OCI-LY1 (cell line): ENCODE results near the gene SEC14L1.

Experiments
- H2AFZ ChIP-seq: fragments of 200-600 bp; sonication (generic), shearing (Covaris generic); 2 replicates; pipeline ENCODE4 v1.6.0; 2014; ENCODE audit warnings: antibody characterized with exemption, mild to moderate bottlenecking, low read length
- H3F3A ChIP-seq: fragments of 200-600 bp; sonication (generic), shearing (Covaris generic); 2 replicates; pipeline ENCODE4 v1.6.0; 2014; ENCODE audit warnings: mild to moderate bottlenecking, antibody characterized with exemption, low read length, moderate library complexity; ENCODE audit not compliant: insufficient read depth
- H3K27ac ChIP-seq: fragments of 200-600 bp; sonication (generic); 2 replicates; pipeline ENCODE4 v1.5.1; 2014; ENCODE audit warnings: low read length, mixed run types, mild to moderate bottlenecking, low read depth; ENCODE audit not compliant: poor library complexity, severe bottlenecking
- H3K27me3 ChIP-seq: fragments of 200-600 bp; sonication (generic); 2 replicates; pipeline ENCODE4 v1.6.0; 2014; ENCODE audit warnings: antibody characterized with exemption, mild to moderate bottlenecking, low read length, moderate library complexity; ENCODE audit not compliant: insufficient read depth
- H3K36me3 ChIP-seq: fragments of 200-600 bp; sonication (generic); 2 replicates; pipeline ENCODE4 v1.6.1; 2014; ENCODE audit warnings: mild to moderate bottlenecking, antibody characterized with exemption, low read length, moderate library complexity, mixed read lengths; ENCODE audit not compliant: insufficient read depth
- H3K4me1 ChIP-seq: fragments of 200-600 bp; sonication (generic); 2 replicates; pipeline ENCODE4 v1.5.1; 2014; ENCODE audit warnings: mild to moderate bottlenecking, low read length, moderate library complexity; ENCODE audit not compliant: insufficient read depth, severe bottlenecking
- H3K4me2 ChIP-seq: fragments of 200-600 bp; sonication (generic), shearing (Covaris generic); 2 replicates; pipeline ENCODE4 v1.6.1; 2014; ENCODE audit warnings: low read length
- H3K4me3 ChIP-seq: fragments of 200-600 bp; sonication (generic); 2 replicates; pipeline ENCODE4 v1.5.1; 2014; ENCODE audit warnings: low read length, low read depth, mild to moderate bottlenecking, mixed read lengths; ENCODE audit not compliant: poor library complexity, severe bottlenecking
- H3K79me2 ChIP-seq: fragments of 200-600 bp; shearing (Covaris generic); 2 replicates; pipeline ENCODE4 v1.6.1; 2016; ENCODE audit warnings: mixed run types, low read length, mixed read lengths; ENCODE audit not compliant: insufficient read depth
- H3K9ac ChIP-seq: fragments of 200-600 bp; sonication (generic), shearing (Covaris generic); 2 replicates; pipeline ENCODE4 v1.6.1; 2014; ENCODE audit warnings: mild to moderate bottlenecking, low read length, mixed read lengths
- H3K9me2 ChIP-seq: fragments of 200-600 bp; sonication (generic), shearing (Covaris generic); 2 replicates; pipeline ENCODE4 v1.6.1; 2014; ENCODE audit warnings: low read depth, mild to moderate bottlenecking, low read length, mixed read lengths
- H3K9me3 ChIP-seq: fragments of 200-600 bp; shearing (Covaris generic); 2 replicates; pipeline ENCODE4 v1.6.1; 2014; ENCODE audit warnings: low read length, mixed read lengths
- H4K20me1 ChIP-seq: fragments of 200-600 bp; sonication (generic), shearing (Covaris generic); 2 replicates; pipeline ENCODE4 v1.6.0; 2016; ENCODE audit warnings: mild to moderate bottlenecking, low read length; ENCODE audit not compliant: insufficient read depth
- CTCF ChIP-seq: fragments of 200-600 bp; sonication (generic), shearing (Covaris generic); IDR thresholded peaks from 2 replicates; pipeline ENCODE4 v1.5.1; 2017; ENCODE audit warnings: mild to moderate bottlenecking, antibody characterized with exemption, low read length, moderate library complexity, mixed read lengths
- EZH2 ChIP-seq: fragments of 200-600 bp; sonication (generic), shearing (Covaris generic); IDR thresholded peaks from 2 replicates; pipeline ENCODE4 v1.8.0; 2017; ENCODE audit warnings: borderline replicate concordance, mixed run types, mild to moderate bottlenecking, antibody characterized with exemption, low read length, moderate library complexity, mixed read lengths

The SEC14L1 gene

GRCh38 chr17:77222356-77222755, 81.6 kb downstream of the SEC14L1 start:
- Histone ChIP-seq H3K27me3 (no peaks in the 10 kb centered on the region), H3K36me3 (peaks cover 21% of the 10 kb centered on the region), H3K79me2 (no peaks in the 10 kb centered on the region), H3K4me3 (no peak overlapping the region), H3K27ac (no peak overlapping the region), H3K4me2 (no peak overlapping the region), H4K20me1 (no peaks in the 10 kb centered on the region), H3K4me1 (no peaks in the 10 kb centered on the region), H3K9ac (no peak overlapping the region), H3K9me3 (no peaks in the 10 kb centered on the region), H3F3A (no peaks in the 10 kb centered on the region), H2AFZ (no peak overlapping the region), H3K9me2 (no peaks in the 10 kb centered on the region)
- no peak for TF ChIP-seq EZH2

- no peaks in the 10 kb centered on the region for H3K79me2 ChIP-seq
- H2AFZ ChIP-seq, result no peak overlapping the region
- H3K9me3 ChIP-seq, result no peaks in the 10 kb centered on the region
- peaks cover 8% of the 10 kb centered on the region for H3K36me3 ChIP-seq
- H3K27ac ChIP-seq, result no peak overlapping the region
- H3K9me2 ChIP-seq, result no peaks in the 10 kb centered on the region
- H3K4me1 ChIP-seq, result no peaks in the 10 kb centered on the region
- no peak overlapping the region for H3K4me2 ChIP-seq
- no peak overlapping the region for H3K9ac ChIP-seq
- H4K20me1 ChIP-seq, result no peaks in the 10 kb centered on the region
- no peak for TF ChIP-seq CTCF
- no peaks in the 10 kb centered on the region for H3F3A ChIP-seq
- H3K4me3 ChIP-seq, result no peak overlapping the region
- no peaks in the 10 kb centered on the region for H3K27me3 ChIP-seq
Measured at GRCh38 chr17:77223642-77224420, 83.1 kb downstream of the SEC14L1 start.

GRCh38 chr17:77225265-77225664, 84.5 kb downstream of the SEC14L1 start:
- H3K36me3 ChIP-seq, result peaks cover 4% of the 10 kb centered on the region; the same call in 1 of the 2 replicates
- H3K27ac ChIP-seq, result no peak overlapping the region
- H3K4me2 ChIP-seq, result no peak overlapping the region
- no peak for TF ChIP-seq EZH2
- TF ChIP-seq CTCF, result no peak
- no peaks in the 10 kb centered on the region for H4K20me1 ChIP-seq
- no peaks in the 10 kb centered on the region for H3F3A ChIP-seq
- no peaks in the 10 kb centered on the region for H3K27me3 ChIP-seq
- no peak overlapping the region for H2AFZ ChIP-seq
- no peak overlapping the region for H3K9ac ChIP-seq
- H3K4me3 ChIP-seq, result no peak overlapping the region
- H3K4me1 ChIP-seq, result no peaks in the 10 kb centered on the region
- no peaks in the 10 kb centered on the region for H3K79me2 ChIP-seq
- no peaks in the 10 kb centered on the region for H3K9me3 ChIP-seq
- no peaks in the 10 kb centered on the region for H3K9me2 ChIP-seq
